SW480 (cell line): ENCODE data around the gene ZCRB1.

Source experiments
- DNase-seq: peaks from one replicate; pipeline ENCODE4 v3.0.0-alpha.2; 2016; ENCODE audit warnings: low spot score

ZCRB1 gene

GRCh38 chr12:42278128-42278510 is 47.8 kb downstream of the ZCRB1 start:
- no peak for DNase-seq

GRCh38 chr12:42277396-42278127 is 48.3 kb downstream of the ZCRB1 start:
- no peak for DNase-seq

- DNase-seq: no peak
Measured at GRCh38 chr12:42275499-42275898, 50.4 kb downstream of the ZCRB1 start.

GRCh38 chr12:42273706-42274105 is 52.2 kb downstream of the ZCRB1 start:
- no peak for DNase-seq

GRCh38 chr12:42270596-42270995 is 55.3 kb downstream of the ZCRB1 start:
- no peak for DNase-seq

- DNase-seq: no peak
Measured at GRCh38 chr12:42267413-42268190, 58.3 kb downstream of the ZCRB1 start.

GRCh38 chr12:42266579-42267230 is 59.2 kb downstream of the ZCRB1 start:
- DNase-seq: no peak

- no peak for DNase-seq
Measured at GRCh38 chr12:42262271-42262670, 63.6 kb downstream of the ZCRB1 start.
